OCI-LY3 (cell line): ENCODE measurements around the gene ATP2C2.

Experiments used
- EZH2phosphoT487 ChIP-seq: fragments of 200-600 bp; shearing (Covaris generic); IDR thresholded peaks from 2 replicates; pipeline ENCODE4 v1.6.1; 2018; ENCODE audit warnings: antibody characterized with exemption, mixed run types, low read depth
- TF ChIP-seq, protein P1 (sequence below): fragments of 200-600, 300-600 bp; sonication (generic); IDR thresholded peaks from 2 replicates; pipeline ENCODE4 v1.5.1; 2014; ENCODE audit warnings: antibody characterized with exemption, low read length, low read depth

- TF ChIP-seq, protein P1, sequence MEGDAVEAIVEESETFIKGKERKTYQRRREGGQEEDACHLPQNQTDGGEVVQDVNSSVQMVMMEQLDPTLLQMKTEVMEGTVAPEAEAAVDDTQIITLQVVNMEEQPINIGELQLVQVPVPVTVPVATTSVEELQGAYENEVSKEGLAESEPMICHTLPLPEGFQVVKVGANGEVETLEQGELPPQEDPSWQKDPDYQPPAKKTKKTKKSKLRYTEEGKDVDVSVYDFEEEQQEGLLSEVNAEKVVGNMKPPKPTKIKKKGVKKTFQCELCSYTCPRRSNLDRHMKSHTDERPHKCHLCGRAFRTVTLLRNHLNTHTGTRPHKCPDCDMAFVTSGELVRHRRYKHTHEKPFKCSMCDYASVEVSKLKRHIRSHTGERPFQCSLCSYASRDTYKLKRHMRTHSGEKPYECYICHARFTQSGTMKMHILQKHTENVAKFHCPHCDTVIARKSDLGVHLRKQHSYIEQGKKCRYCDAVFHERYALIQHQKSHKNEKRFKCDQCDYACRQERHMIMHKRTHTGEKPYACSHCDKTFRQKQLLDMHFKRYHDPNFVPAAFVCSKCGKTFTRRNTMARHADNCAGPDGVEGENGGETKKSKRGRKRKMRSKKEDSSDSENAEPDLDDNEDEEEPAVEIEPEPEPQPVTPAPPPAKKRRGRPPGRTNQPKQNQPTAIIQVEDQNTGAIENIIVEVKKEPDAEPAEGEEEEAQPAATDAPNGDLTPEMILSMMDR: no peak
- TF ChIP-seq EZH2phosphoT487: no peak
Observed at GRCh38 chr16:84455031-84455430, 86.7 kb downstream of the ATP2C2 start.
